GM19193 (cell line): ENCODE results near the gene SMIM20.

ENCODE experiments used
- POLR2A ChIP-seq: IDR thresholded peaks from 4 replicates; pipeline ENCODE4 v1.6.1; 2011; ENCODE audit not compliant: insufficient read depth, insufficient read length; ENCODE audit errors: extremely low read depth

The SMIM20 gene

DNA sequence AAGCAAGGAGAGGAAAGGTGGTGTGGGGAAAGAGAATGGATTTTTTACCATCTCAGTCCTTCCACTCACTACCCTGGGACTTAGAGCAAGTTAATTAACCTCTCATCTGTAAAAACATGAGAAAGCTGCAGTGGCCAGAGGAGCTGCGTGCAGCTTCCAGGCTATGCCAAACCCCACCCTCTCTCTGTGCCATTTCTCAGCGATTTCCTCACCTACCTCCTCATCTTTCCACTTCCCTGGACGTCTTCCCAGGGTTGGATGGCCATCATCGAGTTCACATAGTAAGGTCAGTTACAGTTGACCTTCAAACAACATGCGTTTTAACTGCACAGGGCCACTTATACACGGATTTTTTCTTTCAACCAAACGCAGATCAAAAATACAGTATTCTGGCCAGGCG lies 64.3 kb downstream of the SMIM20 start:
- TF ChIP-seq POLR2A, result no peak
